T-helper 2 cell treated with Interferon-gamma antibody and Interleukin-4, amounts not matched to agents 5 μg/mL and 100 μg/mL, for 36 hours (primary cell): ENCODE data around the gene WDFY2.

Experiments used
- DNase-seq: peaks from one replicate; pipeline ENCODE4 v3.0.0; 2021; ENCODE audit warnings: low spot score
- H3K27ac Mint-ChIP-seq: one replicate; pipeline ENCODE4 v1.8.0; 2021; ENCODE audit warnings: mild to moderate bottlenecking, mixed read lengths
- H3K27me3 Mint-ChIP-seq: one replicate; pipeline ENCODE4 v1.8.0; 2021; ENCODE audit warnings: low read depth, mixed read lengths
- H3K36me3 Mint-ChIP-seq: one replicate; pipeline ENCODE4 v1.8.0; 2021; ENCODE audit warnings: low read depth, mixed read lengths
- H3K4me1 Mint-ChIP-seq: one replicate; pipeline ENCODE4 v1.8.0; 2021; ENCODE audit warnings: low read depth, mixed read lengths
- H3K4me3 Mint-ChIP-seq: one replicate; pipeline ENCODE4 v1.8.0; 2022; ENCODE audit warnings: mild to moderate bottlenecking, moderate library complexity, mixed read lengths
- H3K9me3 Mint-ChIP-seq: one replicate; pipeline ENCODE4 v1.8.0; 2021; ENCODE audit warnings: mixed read lengths

WDFY2 gene

DNA sequence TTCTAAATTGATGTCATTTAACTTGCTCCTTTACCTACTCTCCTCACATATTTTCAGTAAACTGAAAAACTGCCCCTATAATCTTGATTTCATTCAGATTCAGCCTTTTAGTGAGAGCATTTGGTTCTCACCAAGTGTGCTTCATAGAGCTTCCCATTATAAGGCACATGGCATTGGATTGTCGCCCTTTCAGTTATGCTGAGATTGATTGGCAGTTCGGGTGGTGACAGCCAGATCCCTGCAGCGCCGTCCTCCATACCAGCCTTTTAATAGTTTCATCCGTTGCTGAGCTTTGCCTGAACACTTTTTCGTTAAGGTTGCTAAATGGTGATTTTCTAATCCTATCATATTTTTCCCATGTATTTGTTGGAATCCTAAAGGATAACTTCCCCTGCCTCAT lies 139.3 kb downstream of the WDFY2 start:
- Mint-ChIP-seq H3K36me3 (peaks cover 13% of the 10 kb centered on the region), H3K4me1 (no peaks in the 10 kb centered on the region), H3K9me3 (no peaks in the 10 kb centered on the region), H3K27ac (no peak overlapping the region), H3K27me3 (no peaks in the 10 kb centered on the region), H3K4me3 (no peak overlapping the region)
- DNase-seq: no peak

DNA sequence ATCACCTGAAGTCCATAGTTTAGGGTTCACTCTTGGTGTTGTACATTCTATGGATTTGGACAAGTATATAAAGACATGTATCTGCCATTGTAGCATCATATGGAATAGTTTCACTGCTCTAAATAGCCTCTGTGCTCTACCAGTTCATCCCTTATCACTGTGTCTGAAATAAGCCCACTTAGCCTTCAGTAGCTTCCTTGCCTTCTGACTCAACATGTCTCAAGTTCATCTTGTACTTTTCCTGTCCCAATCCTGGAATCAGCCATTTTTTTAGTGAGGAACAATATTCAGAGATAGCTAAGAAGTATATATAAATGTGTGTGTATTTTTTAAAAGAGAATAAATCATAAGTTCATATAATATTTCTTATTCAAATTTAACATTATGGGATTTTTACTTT lies 140.5 kb downstream of the WDFY2 start:
- Mint-ChIP-seq H3K36me3 (peaks cover 13% of the 10 kb centered on the region), H3K9me3 (no peaks in the 10 kb centered on the region), H3K27me3 (no peaks in the 10 kb centered on the region), H3K27ac (no peak overlapping the region), H3K4me3 (no peak overlapping the region), H3K4me1 (no peaks in the 10 kb centered on the region)
- DNase-seq: no peak

DNA sequence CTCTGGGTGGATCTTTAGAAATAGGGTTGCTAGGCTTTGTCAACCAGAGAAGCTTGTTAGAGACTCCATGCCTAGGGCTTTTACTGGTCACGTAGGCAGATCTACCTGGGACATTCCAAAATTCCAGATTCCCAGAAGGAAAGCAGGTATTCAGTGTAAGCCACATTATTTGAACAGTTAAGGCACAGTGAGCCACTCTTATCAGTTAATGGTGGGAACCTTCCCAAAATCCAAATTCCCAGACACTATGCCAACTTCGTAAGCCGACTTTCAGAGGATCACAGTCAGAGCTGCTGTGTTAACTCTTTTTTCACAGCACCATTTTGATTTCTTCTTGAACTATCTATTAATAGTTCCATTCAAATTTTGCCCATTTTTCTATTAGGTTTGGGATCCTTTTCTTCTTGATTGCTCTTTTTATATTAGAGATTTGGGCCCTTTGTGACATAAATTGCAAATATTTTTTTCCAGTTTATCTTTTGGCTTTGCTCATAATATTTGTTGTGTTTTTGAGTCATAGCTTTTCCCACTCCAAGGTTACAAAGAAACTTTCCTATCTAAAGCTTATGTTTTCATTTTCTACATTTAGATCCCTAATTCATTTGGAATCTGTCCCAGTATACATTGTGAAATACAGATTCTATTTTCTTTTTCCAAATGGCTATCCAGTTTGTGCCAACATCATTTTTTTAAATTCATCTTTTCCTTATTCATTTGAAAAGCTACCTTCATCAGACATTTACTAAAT lies 142.4 kb downstream of the WDFY2 start:
- Mint-ChIP-seq H3K4me1 (peaks cover 4% of the 10 kb centered on the region), H3K9me3 (no peaks in the 10 kb centered on the region), H3K27me3 (no peaks in the 10 kb centered on the region), H3K4me3 (no peak overlapping the region), H3K27ac (no peak overlapping the region), H3K36me3 (peaks cover 15% of the 10 kb centered on the region)
- no peak for DNase-seq

DNA sequence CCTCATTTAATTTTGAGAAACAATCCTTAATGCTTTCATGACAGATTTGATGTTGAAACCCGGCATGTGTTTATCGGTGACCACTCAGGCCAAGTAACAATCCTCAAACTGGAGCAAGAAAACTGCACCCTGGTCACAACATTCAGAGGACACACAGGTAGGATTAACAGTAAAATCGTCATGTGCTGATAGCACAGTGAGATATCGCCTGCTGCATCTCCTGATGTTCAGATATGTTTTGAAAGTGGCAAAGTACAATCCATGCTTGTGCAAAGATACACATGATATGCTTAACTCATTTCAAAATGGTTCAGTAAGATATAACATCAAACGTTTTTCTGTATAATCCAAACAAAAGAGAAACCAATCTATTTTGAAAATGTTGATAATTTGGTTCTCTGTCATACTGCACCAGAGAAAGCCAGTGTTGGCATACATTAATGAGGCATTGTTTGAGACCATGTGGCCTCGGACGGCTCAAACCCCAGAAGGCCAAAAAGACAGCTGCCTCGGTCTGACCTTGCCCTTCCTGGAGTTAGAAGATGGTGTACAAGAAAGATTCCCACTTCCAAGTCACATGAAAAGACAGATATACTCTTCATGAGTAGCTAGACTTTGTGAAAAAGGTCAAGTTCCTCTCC lies 143.5 kb downstream of the WDFY2 start:
- Mint-ChIP-seq H3K4me3 (no peak overlapping the region), H3K27ac (no peak overlapping the region), H3K4me1 (peaks cover 5% of the 10 kb centered on the region), H3K27me3 (no peaks in the 10 kb centered on the region), H3K9me3 (no peaks in the 10 kb centered on the region), H3K36me3 (peaks cover 16% of the 10 kb centered on the region)
- DNase-seq: no peak

DNA sequence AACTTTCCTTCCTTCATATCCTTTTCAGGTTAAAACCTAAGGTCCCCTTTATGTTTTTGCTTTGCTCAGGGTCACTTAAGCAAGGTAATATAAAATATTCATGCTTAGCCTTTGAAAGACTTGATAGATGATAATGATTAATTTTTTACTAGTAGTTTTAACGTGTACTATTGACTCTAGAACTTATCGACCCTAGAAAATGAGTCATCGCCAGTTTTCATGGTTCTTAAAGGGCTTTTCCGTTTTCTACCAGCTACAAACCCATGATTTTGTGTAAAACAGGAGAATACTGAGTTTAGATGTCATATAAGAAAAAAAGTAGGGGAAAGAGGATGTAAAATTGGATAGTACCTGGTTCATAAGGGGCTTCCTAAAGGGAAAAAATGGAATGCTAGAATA lies 144.0 kb downstream of the WDFY2 start:
- no peaks in the 10 kb centered on the region for H3K27me3 Mint-ChIP-seq
- no peak for DNase-seq
- H3K36me3 Mint-ChIP-seq: peaks cover 16% of the 10 kb centered on the region
- no peak overlapping the region for H3K4me3 Mint-ChIP-seq
- peaks cover 5% of the 10 kb centered on the region for H3K4me1 Mint-ChIP-seq
- no peaks in the 10 kb centered on the region for H3K9me3 Mint-ChIP-seq
- no peak overlapping the region for H3K27ac Mint-ChIP-seq

DNA sequence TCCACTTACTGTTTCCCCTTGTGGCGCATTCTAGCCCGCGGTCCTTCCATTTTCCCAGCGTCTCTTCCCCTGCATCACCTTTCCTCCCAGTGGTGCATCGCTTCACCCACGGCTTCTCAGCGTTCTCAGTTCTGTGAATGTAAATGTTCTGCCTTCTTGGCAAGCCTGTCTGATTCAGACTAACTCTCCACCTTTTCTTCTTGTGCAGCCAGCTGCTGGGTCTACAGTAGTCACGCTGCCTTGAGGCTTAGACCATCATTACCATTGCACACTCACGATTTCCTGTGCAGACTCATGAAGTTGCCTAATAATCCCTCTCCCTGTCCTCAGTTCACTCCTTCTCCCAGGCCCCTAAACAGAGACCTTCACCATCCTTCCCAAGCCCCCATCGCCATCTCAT lies 144.7 kb downstream of the WDFY2 start:
- Mint-ChIP-seq H3K27me3 (no peaks in the 10 kb centered on the region), H3K4me1 (peaks cover 5% of the 10 kb centered on the region), H3K27ac (no peak overlapping the region), H3K9me3 (no peaks in the 10 kb centered on the region), H3K4me3 (no peak overlapping the region), H3K36me3 (peaks cover 16% of the 10 kb centered on the region)
- DNase-seq: no peak

DNA sequence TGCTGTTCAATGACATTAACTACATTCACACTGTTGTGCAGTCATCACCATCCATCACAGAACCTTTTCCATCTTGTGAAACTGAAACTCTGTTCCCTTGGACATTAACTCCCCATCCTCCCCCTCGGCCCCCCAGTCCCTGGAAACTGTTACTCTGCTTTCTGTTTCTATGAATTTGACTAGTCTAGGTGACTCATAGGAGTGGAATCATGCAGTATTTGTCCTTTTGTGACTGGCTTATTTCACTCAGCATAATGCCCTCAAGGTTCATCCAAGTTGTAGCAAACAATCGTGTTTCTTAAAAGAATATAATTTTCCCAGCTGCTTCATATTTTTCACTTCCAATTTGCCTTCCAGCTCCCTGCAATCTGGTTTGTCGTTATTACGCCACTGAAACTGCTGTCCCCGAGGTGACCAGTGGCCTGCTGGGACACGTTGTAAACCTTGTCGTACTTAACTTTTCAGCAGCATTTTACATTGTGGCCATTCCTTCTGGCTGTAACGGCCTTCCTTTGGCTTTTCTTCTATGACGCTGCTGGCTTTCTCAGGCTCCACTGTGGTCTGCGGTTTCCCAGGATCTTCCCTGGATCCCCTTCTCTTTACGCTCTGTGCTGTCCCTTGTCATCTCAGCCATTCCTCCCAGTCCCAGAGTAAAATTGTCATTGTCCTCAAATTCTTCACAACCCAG lies 145.7 kb downstream of the WDFY2 start:
- Mint-ChIP-seq H3K9me3 (no peaks in the 10 kb centered on the region), H3K36me3 (peaks cover 14% of the 10 kb centered on the region), H3K4me3 (no peak overlapping the region), H3K27ac (no peak overlapping the region), H3K27me3 (no peaks in the 10 kb centered on the region), H3K4me1 (peaks cover 5% of the 10 kb centered on the region)
- DNase-seq: peak; percentile 62

DNA sequence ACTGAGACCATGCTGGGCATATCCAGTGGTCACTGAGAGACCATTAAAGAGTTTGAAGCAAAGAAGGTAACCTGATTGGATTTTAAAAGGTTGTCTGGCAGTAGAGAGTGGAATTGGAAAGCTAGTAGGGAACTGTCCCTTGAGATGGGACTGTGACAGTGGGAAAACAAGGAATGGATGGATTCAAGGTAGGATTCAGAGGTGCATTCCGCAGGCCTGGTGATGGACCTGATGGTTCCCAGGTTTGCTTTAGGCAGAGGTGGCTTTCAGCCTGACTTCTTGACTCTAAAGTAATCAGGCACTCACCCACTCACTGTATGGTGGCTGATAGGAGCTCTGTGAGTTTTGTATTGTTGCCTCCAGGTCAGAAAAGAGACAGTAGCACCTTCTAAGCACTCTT lies 146.7 kb downstream of the WDFY2 start:
- Mint-ChIP-seq H3K4me3 (no peak overlapping the region), H3K27ac (no peak overlapping the region), H3K27me3 (no peaks in the 10 kb centered on the region), H3K36me3 (peaks cover 16% of the 10 kb centered on the region), H3K9me3 (no peaks in the 10 kb centered on the region), H3K4me1 (peaks cover 5% of the 10 kb centered on the region)
- no peak for DNase-seq

DNA sequence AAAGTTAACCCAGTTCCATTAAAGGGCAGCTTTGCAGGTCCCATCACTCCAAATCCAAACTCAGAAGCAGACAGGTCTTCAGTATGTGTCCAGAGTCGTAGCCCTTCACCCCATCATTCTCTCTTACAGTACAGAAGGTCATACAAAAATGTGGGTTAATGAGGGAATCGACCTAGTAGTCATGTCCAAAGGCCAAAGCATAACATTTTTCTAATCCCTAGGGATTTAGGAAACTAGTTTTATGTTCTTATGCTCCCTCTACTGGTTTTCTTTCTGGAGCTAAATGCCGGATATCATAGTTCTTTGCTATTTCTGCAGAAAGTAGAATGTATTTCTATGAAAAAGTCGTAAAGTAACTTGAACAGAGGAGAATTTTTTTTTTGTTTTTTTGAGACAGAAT lies 147.5 kb downstream of the WDFY2 start:
- Mint-ChIP-seq H3K36me3 (peaks cover 17% of the 10 kb centered on the region), H3K27ac (peak overlapping the region; percentile 38), H3K4me1 (peaks cover 5% of the 10 kb centered on the region), H3K9me3 (no peaks in the 10 kb centered on the region), H3K4me3 (no peak overlapping the region), H3K27me3 (no peaks in the 10 kb centered on the region)
- DNase-seq: no peak

DNA sequence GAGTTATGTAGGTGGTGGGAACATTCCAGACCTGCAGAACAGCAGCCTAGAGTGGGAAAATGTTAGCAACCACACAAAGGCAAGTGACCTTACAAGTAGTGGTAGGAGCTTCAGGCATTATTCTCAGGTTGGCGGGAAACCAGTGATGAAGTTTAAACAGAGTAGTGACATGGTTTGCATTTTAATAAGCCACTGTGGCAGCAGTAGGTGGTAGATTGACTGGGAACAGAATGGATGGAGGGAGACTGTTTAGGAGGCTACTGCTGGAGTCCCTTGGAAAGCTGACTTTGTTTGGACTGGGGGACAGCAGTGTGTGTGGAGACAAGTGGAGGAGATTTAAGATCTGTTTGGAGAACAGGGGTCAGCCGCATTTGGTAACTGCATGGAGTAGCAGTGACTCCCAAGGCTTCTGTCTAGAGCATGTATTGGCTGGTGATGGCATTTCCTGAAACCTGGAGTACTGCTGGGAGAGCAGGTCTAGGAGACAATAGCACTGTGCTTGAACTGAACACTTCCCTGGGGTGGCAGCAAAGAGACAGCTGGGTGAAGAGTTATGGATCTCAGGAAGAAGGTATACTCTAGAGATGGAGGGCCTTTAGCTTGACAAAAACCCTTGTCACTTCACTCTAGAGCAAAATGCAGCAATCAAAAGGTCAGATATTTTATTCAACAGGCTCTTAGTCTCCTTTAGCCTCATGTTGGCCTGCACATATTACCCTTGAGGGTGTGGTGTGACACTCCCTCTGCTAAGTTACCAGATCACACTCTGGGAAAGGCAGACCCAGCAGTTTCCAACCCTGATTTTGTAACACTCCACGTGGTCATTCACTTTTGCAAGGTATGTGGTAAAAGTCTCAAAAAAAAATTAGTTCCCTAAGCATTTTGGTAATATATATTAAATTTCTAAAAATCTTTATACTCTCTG lies 149.4 kb downstream of the WDFY2 start:
- peaks cover 11% of the 10 kb centered on the region for H3K36me3 Mint-ChIP-seq
- H3K4me1 Mint-ChIP-seq: peaks cover 13% of the 10 kb centered on the region
- no peaks in the 10 kb centered on the region for H3K9me3 Mint-ChIP-seq
- DNase-seq: no peak
- H3K4me3 Mint-ChIP-seq: no peak overlapping the region
- no peaks in the 10 kb centered on the region for H3K27me3 Mint-ChIP-seq
- H3K27ac Mint-ChIP-seq: no peak overlapping the region

DNA sequence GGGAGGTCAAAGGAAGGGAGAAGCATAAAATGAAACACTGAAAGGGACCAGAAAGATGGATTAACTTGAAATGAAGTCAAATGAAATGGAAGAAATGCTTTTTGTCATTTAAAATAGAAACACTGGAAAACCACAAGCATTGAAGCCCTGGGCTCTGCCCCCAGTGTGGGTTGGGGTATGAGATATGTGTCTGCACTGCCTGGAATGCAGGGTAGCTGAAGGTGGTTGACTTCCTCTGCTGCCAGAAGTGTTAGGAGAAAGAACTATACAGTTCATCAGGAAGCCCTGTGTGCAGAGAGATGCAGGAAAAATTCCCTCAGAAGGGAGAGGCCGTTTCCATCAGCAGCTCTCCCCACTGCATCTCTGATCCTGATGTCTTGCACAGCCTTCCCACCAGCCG lies 150.5 kb downstream of the WDFY2 start:
- no peak overlapping the region for H3K4me3 Mint-ChIP-seq
- H3K4me1 Mint-ChIP-seq: peaks cover 15% of the 10 kb centered on the region
- no peak for DNase-seq
- no peaks in the 10 kb centered on the region for H3K27me3 Mint-ChIP-seq
- H3K9me3 Mint-ChIP-seq: no peaks in the 10 kb centered on the region
- peaks cover 16% of the 10 kb centered on the region for H3K36me3 Mint-ChIP-seq
- no peak overlapping the region for H3K27ac Mint-ChIP-seq

DNA sequence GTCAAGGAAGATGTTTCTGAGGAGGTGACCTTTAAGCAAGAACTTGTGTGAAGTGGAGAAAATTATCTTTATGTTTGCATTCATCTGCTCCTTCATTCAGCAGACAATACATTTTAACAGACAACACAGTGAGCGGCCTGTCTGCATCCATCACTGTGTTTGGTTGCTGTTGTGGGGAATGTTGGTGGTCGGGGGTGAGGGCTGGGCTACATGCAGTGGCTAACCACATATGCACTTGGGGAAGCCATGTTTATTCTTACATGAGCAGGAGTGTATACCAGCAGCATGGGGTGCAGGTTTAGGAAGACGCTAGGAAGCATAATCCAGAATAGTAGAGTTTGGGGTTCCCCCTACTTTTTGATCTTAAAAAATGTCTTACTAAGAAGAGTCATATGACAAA lies 153.3 kb downstream of the WDFY2 start:
- DNase-seq: no peak
- no peak overlapping the region for H3K4me3 Mint-ChIP-seq
- no peak overlapping the region for H3K27ac Mint-ChIP-seq
- no peaks in the 10 kb centered on the region for H3K9me3 Mint-ChIP-seq
- H3K27me3 Mint-ChIP-seq: no peaks in the 10 kb centered on the region
- peaks cover 20% of the 10 kb centered on the region for H3K36me3 Mint-ChIP-seq
- peaks cover 11% of the 10 kb centered on the region for H3K4me1 Mint-ChIP-seq

DNA sequence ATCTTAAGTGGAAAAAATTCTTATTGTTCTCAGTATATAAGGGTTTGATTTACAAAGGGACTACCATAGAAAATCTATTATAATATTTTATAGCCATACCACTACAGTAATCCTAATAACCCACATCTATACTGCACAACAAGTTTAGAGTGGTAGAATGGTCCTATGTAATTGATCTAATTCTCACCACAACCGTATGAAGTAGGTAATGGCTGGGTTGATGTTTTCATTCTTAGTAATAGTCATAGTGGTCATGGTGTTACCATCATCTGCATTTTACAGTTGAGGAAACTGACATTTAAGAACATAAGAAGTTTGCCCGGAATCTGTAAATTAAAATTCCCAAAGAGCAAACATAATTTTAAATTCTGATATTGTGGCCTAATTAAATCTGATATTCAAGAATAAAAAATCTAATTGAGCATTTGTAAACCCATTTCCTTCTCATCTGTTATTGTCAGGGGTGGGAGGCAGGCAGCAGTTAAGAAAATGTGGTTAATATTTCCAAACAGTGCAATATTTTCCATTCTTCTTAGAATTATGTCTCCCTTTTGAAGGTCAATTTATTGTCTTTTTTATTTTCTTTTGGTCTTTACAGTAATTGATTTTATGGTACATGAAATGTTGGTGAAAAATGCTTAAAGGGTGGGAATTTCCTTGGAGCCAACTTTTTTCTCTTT lies 154.1 kb downstream of the WDFY2 start:
- no peak overlapping the region for H3K4me3 Mint-ChIP-seq
- H3K9me3 Mint-ChIP-seq: no peaks in the 10 kb centered on the region
- H3K27ac Mint-ChIP-seq: no peak overlapping the region
- H3K27me3 Mint-ChIP-seq: no peaks in the 10 kb centered on the region
- no peak for DNase-seq
- H3K4me1 Mint-ChIP-seq: peaks cover 11% of the 10 kb centered on the region
- peaks cover 20% of the 10 kb centered on the region for H3K36me3 Mint-ChIP-seq
